ENCODE results near the gene TRIM17.

DNA sequence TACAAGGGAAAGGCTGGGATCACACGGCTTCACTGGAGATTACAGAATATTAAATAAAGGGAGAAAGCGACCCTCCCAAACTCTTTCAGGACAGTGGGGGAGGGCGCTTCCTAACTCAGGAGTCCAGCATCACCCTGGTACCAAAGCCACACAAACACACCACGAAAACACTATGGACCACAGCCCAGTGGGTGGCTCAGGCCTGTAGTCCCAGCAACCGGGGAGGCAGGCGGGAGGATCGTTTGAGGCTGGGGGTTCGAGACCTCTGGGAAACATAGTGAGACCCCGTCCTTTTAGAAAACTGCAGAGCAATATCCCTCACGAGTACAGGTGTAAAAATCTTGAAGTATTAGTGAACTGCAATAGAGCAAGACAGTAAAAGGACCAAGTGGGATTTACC, 26.0 kb downstream of the TRIM17 start:
- TF ChIP-seq CTCF (IDR thresholded peaks at IDR 0.05): no peak
- no peak for TF ChIP-seq POLR2A (IDR thresholded peaks at IDR 0.05)
- TF ChIP-seq POLR2AphosphoS5 (IDR thresholded peaks at IDR 0.05): no peak
- TF ChIP-seq EP300 (IDR thresholded peaks at IDR 0.05): no peak
